Caco-2 (cell line): Measurements from ENCODE around the gene LOXL3. TPM values are rescaled to one million over a fixed set of nuclear protein-coding genes. Genes with fewer than 3 reads are reported as not detected.
A peak's percentile ranks its signal among the peaks of the same experiment; 100 is the strongest.

ENCODE experiments used
- BruUV-seq: library from RNA; stranded (reverse); fragments of 400-500 nt; replicated peaks from 2 replicates; lab custom pipeline; 2021; lab: Mats Ljungman, UMichigan
- CTCF ChIA-PET: fragments of 300-600 bp; sonication (Branson Sonifier 250); formaldehyde crosslinking; loops from one replicate; lab custom pipeline; 2022; ENCODE audit warnings: antibody characterized with exemption; lab: Charles Lee
- POLR2A ChIA-PET: fragments of 300-600 bp; sonication (Branson Sonifier 250); formaldehyde crosslinking; loops from one replicate; lab custom pipeline; 2022; ENCODE audit warnings: antibody characterized with exemption; lab: Charles Lee
- DNase-seq, 2 experiments: peaks; one replicate each; pipeline versions ENCODE4 v3.0.0 to v3.0.0-alpha.2; 2020 to 2022
- H3K27me3 ChIP-seq: replicated peaks from 2 replicates; pipeline ENCODE4 v1.6.0; 2011; ENCODE audit warnings: low read length; ENCODE audit not compliant: control insufficient read depth, insufficient read depth
- H3K36me3 ChIP-seq: 2 replicates; pipeline ENCODE4 v1.5.1; 2011; ENCODE audit warnings: low read length; ENCODE audit not compliant: control insufficient read depth, insufficient read depth
- H3K4me1 ChIP-seq: fragments of 250-450 bp; sonication (Bioruptor Pico); 2 replicates; pipeline ENCODE4 v1.5.1; 2020; ENCODE audit warnings: mild to moderate bottlenecking
- H3K4me3 ChIP-seq: 2 replicates; pipeline ENCODE4 v1.5.1; 2011; ENCODE audit warnings: low read depth, mild to moderate bottlenecking, control low read depth, low read length
- H3K9me3 ChIP-seq: fragments of 250-450 bp; sonication (Bioruptor Pico); 2 replicates; pipeline ENCODE4 v1.5.1; 2020; ENCODE audit warnings: mild to moderate bottlenecking, moderate library complexity
- H3K27ac Mint-ChIP-seq: one replicate; pipeline ENCODE4 v1.8.0; 2022; ENCODE audit warnings: mixed read lengths; ENCODE audit not compliant: unreplicated experiment
- H3K27me3 Mint-ChIP-seq: one replicate; pipeline ENCODE4 v1.8.0; 2022; ENCODE audit warnings: mixed read lengths; ENCODE audit not compliant: insufficient read depth, unreplicated experiment
- H3K36me3 Mint-ChIP-seq: one replicate; pipeline ENCODE4 v1.8.0; 2022; ENCODE audit warnings: mild to moderate bottlenecking, mixed read lengths; ENCODE audit not compliant: insufficient read depth, unreplicated experiment
- H3K4me1 Mint-ChIP-seq: one replicate; pipeline ENCODE4 v1.8.0; 2022; ENCODE audit warnings: low read depth, mixed read lengths; ENCODE audit not compliant: unreplicated experiment
- H3K4me3 Mint-ChIP-seq: one replicate; pipeline ENCODE4 v1.8.0; 2022; ENCODE audit warnings: mild to moderate bottlenecking, moderate library complexity, mixed read lengths; ENCODE audit not compliant: unreplicated experiment
- H3K9me3 Mint-ChIP-seq: one replicate; pipeline ENCODE4 v1.8.0; 2022; ENCODE audit warnings: mixed read lengths; ENCODE audit not compliant: unreplicated experiment
- intact Hi-C: fragments of 100-400 bp; cut with micrococcal nuclease; formaldehyde crosslinking; loops from one replicate; pipeline ENCODE4 v1.10.0; 2022; ENCODE audit not compliant: unreplicated experiment
- total RNA-seq: library from RNA; stranded (reverse); gene quantifications from 2 replicates; pipeline ENCODE4 v1.2.3, GENCODE V29; 2022
- TF ChIP-seq, protein P1 (sequence below), 2 experiments: fragments of 200-600 bp in 1 of 2; IDR thresholded peaks; 1 replicate in 1 of 2; 2 replicates in 1 of 2; pipeline versions ENCODE4 v1.5.1 to v1.8.0; 2011 to 2022; ENCODE audit warnings: antibody characterized with exemption in 1 of 2, control low read depth in 1 of 2, inconsistent platforms in 1 of 2, low read depth in 1 of 2, low read length in 1 of 2, mild to moderate bottlenecking in 1 of 2, moderate library complexity in 1 of 2; ENCODE audit not compliant: insufficient read depth in 1 of 2, severe bottlenecking in 1 of 2, unreplicated experiment in 1 of 2

The LOXL3 gene
- total RNA-seq, 1 experiment from 2014 or later, result 13.8 TPM

DNA sequence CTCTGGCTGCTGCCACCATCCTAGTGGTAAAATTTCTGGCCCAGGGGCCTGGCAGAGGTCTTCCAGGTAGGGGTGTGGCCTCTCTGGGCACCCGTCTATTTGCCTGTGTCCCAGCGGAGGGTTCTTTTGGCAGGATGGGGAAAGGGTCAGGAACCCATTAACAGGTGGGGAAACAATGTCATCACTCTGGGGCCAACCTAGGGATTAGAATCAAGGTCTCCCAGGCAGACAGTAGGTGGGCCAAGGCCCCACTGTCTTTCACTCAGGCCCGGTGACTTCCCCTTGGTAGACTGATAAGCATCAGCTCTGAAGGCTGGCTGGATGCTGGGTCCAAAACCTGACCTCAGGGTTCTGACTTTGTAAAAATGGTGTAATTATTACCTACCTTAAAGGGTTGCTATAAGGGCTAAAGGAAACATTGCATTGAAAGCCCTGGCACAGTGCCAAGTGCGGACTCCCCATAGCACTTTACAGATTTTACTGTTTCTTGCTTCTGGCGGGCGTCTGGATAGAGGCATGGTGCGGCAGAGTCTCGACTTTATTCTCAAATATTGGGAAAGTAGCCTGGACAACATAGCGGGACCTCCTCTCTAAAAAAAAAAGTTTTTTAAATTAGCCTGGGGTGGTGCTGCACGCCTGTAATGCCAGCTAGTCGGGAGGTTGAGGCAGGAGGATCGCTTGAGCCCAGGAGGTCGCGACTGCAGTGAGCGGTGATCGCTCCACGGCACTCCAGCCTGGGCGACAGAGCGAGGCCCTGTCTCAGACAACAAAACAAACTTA, 56.6 kb downstream of the LOXL3 start:
- H3K9me3 ChIP-seq, result no peaks in the 10 kb centered on the region
- peaks cover 42% of the 10 kb centered on the region for H3K4me1 ChIP-seq
- Mint-ChIP-seq H3K9me3 (no peaks in the 10 kb centered on the region), H3K4me3 (peak overlapping the region; percentile 96), H3K27ac (no peak overlapping the region), H3K36me3 (peaks cover 30% of the 10 kb centered on the region), H3K4me1 (peaks cover 11% of the 10 kb centered on the region), H3K27me3 (no peaks in the 10 kb centered on the region)
- TF ChIP-seq, protein P1, sequence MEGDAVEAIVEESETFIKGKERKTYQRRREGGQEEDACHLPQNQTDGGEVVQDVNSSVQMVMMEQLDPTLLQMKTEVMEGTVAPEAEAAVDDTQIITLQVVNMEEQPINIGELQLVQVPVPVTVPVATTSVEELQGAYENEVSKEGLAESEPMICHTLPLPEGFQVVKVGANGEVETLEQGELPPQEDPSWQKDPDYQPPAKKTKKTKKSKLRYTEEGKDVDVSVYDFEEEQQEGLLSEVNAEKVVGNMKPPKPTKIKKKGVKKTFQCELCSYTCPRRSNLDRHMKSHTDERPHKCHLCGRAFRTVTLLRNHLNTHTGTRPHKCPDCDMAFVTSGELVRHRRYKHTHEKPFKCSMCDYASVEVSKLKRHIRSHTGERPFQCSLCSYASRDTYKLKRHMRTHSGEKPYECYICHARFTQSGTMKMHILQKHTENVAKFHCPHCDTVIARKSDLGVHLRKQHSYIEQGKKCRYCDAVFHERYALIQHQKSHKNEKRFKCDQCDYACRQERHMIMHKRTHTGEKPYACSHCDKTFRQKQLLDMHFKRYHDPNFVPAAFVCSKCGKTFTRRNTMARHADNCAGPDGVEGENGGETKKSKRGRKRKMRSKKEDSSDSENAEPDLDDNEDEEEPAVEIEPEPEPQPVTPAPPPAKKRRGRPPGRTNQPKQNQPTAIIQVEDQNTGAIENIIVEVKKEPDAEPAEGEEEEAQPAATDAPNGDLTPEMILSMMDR (IDR thresholded peaks at IDR 0.05; ENCODE audit: insufficient read depth in 1 of 2, low read depth in 1 of 2, low read length in 1 of 2, severe bottlenecking in 1 of 2, unreplicated experiment in 1 of 2), result no peak
- POLR2A ChIA-PET, result no interaction called here
- BruUV-seq, result no TSS peak
- peak overlapping the region; percentile 65 for H3K4me3 ChIP-seq
- peaks cover 1% of the 10 kb centered on the region; the same call in 1 of the 2 replicates for H3K36me3 ChIP-seq
- H3K27me3 ChIP-seq, result no peaks in the 10 kb centered on the region
- intact Hi-C loops, result no loop called here
- DNase-seq, result no peak
- CTCF ChIA-PET, result interaction anchor here (0.6 kb wide), 1 partner anchor 14 kb away, joined by 3 read pairs; the partner anchor contains the start of genes CCDC142 and TTC31

DNA sequence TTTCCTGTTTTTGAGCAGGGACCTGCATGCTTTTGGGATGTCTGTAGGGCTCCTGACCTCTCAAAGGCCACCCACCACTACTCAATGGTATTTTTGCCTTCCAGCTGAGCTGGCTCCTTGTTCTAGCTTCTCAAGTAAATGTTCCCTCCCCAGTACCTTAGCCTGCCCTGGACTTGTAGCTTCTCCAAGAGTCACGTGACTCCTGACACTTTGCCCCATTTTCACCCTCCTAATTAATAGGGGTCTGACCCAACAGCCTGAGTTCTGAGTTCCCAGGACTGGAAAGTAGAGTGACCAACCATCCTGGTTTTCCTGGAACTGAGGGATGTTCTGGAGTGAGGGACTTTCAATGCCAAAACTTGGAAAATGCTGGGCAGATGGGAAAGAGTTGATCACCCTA, 58.3 kb downstream of the LOXL3 start:
- intact Hi-C loops, result no loop called here
- Mint-ChIP-seq H3K4me3 (no peak overlapping the region), H3K4me1 (no peaks in the 10 kb centered on the region), H3K9me3 (no peaks in the 10 kb centered on the region), H3K36me3 (peaks cover 44% of the 10 kb centered on the region), H3K27me3 (no peaks in the 10 kb centered on the region), H3K27ac (no peak overlapping the region)
- Histone ChIP-seq H3K27me3 (no peaks in the 10 kb centered on the region), H3K9me3 (no peaks in the 10 kb centered on the region), H3K4me1 (peaks cover 35% of the 10 kb centered on the region), H3K36me3 (peaks cover 3% of the 10 kb centered on the region; the same call in 1 of the 2 replicates), H3K4me3 (no peak overlapping the region)
- POLR2A ChIA-PET, result interaction anchor here (0.9 kb wide), 1 partner anchor 37 kb away, joined by 3 read pairs; the partner anchor contains the start of gene WBP1
- TF ChIP-seq, protein P1 (IDR thresholded peaks at IDR 0.05; ENCODE audit: insufficient read depth in 1 of 2, low read depth in 1 of 2, low read length in 1 of 2, severe bottlenecking in 1 of 2, unreplicated experiment in 1 of 2), result no peak
- no TSS peak for BruUV-seq
- CTCF ChIA-PET, result no interaction called here
- no peak for DNase-seq

DNA sequence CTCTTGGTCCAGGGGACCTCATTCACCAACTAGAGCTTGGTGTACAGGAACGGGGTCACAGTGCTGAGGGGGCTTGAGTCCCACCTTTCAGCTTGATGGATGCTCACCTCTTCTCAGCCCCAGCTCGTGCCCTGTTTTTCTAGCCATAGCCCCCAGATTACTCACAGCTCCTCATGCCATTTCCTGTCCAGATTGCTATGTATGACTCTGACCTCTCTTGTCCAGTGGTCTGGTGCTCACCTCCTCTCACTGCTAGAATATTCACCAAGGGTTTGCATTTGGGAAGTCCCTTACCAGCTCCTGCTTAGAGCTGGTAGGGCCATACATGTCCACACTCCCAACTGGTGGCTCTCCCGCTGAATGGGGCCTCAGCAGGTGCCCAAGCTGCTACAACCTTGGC, 60.2 kb downstream of the LOXL3 start:
- no peak overlapping the region for H3K27ac Mint-ChIP-seq

More for the DNA sequence above, 60.2 kb downstream of the LOXL3 start:
- Histone ChIP-seq H3K36me3 (peaks cover 3% of the 10 kb centered on the region; the same call in 1 of the 2 replicates), H3K27me3 (no peaks in the 10 kb centered on the region), H3K9me3 (no peaks in the 10 kb centered on the region), H3K4me3 (no peak overlapping the region), H3K4me1 (peaks cover 41% of the 10 kb centered on the region)
- intact Hi-C loops, result no loop called here
- CTCF ChIA-PET, result interaction anchor here (0.6 kb wide), 1 partner anchor 11 kb away, joined by 3 read pairs; the partner anchor contains the start of genes CCDC142 and TTC31
- POLR2A ChIA-PET, result interaction anchor here (1.2 kb wide), 1 partner anchor 51 kb away, joined by 4 read pairs; no protein-coding TSS in a partner anchor
- peaks cover 10% of the 10 kb centered on the region for H3K4me1 Mint-ChIP-seq
- no peak for DNase-seq
- TF ChIP-seq, protein P1 (IDR thresholded peaks at IDR 0.05; ENCODE audit: insufficient read depth in 1 of 2, low read depth in 1 of 2, low read length in 1 of 2, severe bottlenecking in 1 of 2, unreplicated experiment in 1 of 2), result no peak
- no TSS peak for BruUV-seq
- no peaks in the 10 kb centered on the region for H3K27me3 Mint-ChIP-seq
- no peaks in the 10 kb centered on the region for H3K9me3 Mint-ChIP-seq
- H3K4me3 Mint-ChIP-seq, result no peak overlapping the region
- H3K36me3 Mint-ChIP-seq, result peaks cover 42% of the 10 kb centered on the region
